HG02571 (cell line): ENCODE data around the gene CD33.

Experiments used
- ATAC-seq: cut with Tn5 transposase; IDR thresholded peaks from one replicate; pipeline ENCODE4 v1.9.1; 2021; ENCODE audit warnings: mild to moderate bottlenecking, moderate library complexity; ENCODE audit not compliant: unreplicated experiment

Gene CD33

GRCh38 chr19:51258165-51259160 lies 33.6 kb downstream of the CD33 start:
- ATAC-seq = no peak

- no peak for ATAC-seq
Observed at GRCh38 chr19:51259348-51260245, 34.7 kb downstream of the CD33 start.

- no peak for ATAC-seq
Observed at GRCh38 chr19:51263808-51264207, 38.9 kb downstream of the CD33 start.

- no peak for ATAC-seq
Observed at GRCh38 chr19:51271067-51271466, 46.2 kb downstream of the CD33 start.

- ATAC-seq = no peak
Observed at GRCh38 chr19:51272183-51272810, 47.4 kb downstream of the CD33 start.

GRCh38 chr19:51274049-51274770 lies 49.3 kb downstream of the CD33 start:
- no peak for ATAC-seq

- ATAC-seq = no peak
Observed at GRCh38 chr19:51277112-51277511, 52.2 kb downstream of the CD33 start.

GRCh38 chr19:51282335-51282734 lies 57.5 kb downstream of the CD33 start:
- ATAC-seq = no peak

GRCh38 chr19:51285682-51286081 lies 60.8 kb downstream of the CD33 start:
- no peak for ATAC-seq
